ENCODE data around the gene GLS. TPM values are rescaled to one million over a fixed set of nuclear protein-coding genes. Genes with fewer than 3 reads are reported as not detected.

The GLS gene
- total RNA-seq, 1 donor from 2014 or later, result 88.9 TPM

GRCh38 chr2:190943706-190944105 is 63.1 kb downstream of the GLS start:
- Histone ChIP-seq H3K4me1 (peaks cover 32% of the 10 kb centered on the region), H3K9me3 (no peaks in the 10 kb centered on the region), H3K36me3 (no peaks in the 10 kb centered on the region), H3K27ac (no peak overlapping the region), H3K4me3 (no peak overlapping the region), H3K27me3 (no peaks in the 10 kb centered on the region)
- no peak for DNase-seq (ENCODE audit: extremely low spot score in 2 of 2)
- intact Hi-C loops (cut with DNase I), result no loop called here
- TF ChIP-seq POLR2AphosphoS5 (IDR thresholded peaks at IDR 0.05; ENCODE audit: insufficient read depth in 1 of 2, low read depth in 1 of 2) (no peak), POLR2A (IDR thresholded peaks at IDR 0.05) (no peak), CTCF (IDR thresholded peaks at IDR 0.05) (no peak)

GRCh38 chr2:190947141-190947540 is 66.5 kb downstream of the GLS start:
- no peak for TF ChIP-seq POLR2AphosphoS5 (IDR thresholded peaks at IDR 0.05; ENCODE audit: insufficient read depth in 1 of 2, low read depth in 1 of 2)
- TF ChIP-seq CTCF (IDR thresholded peaks at IDR 0.05), result no peak
- TF ChIP-seq POLR2A (IDR thresholded peaks at IDR 0.05), result no peak
- Histone ChIP-seq H3K9me3 (no peaks in the 10 kb centered on the region), H3K4me1 (peaks cover 33% of the 10 kb centered on the region), H3K27ac (no peak overlapping the region), H3K4me3 (no peak overlapping the region), H3K36me3 (no peaks in the 10 kb centered on the region), H3K27me3 (no peaks in the 10 kb centered on the region)
- DNase-seq (ENCODE audit: extremely low spot score in 2 of 2), result no peak
- intact Hi-C loops (cut with DNase I), result no loop called here

- no peak overlapping the region for H3K4me3 ChIP-seq
- H3K4me1 ChIP-seq, result peaks cover 33% of the 10 kb centered on the region
Observed at GRCh38 chr2:190947711-190948251, 67.2 kb downstream of the GLS start.

GRCh38 chr2:190948671-190949070 is 68.0 kb downstream of the GLS start:
- peaks cover 33% of the 10 kb centered on the region for H3K4me1 ChIP-seq
- no peak overlapping the region for H3K27ac ChIP-seq
- no peak for TF ChIP-seq POLR2A (IDR thresholded peaks at IDR 0.05)
- no peak for TF ChIP-seq CTCF (IDR thresholded peaks at IDR 0.05)
- no peak for TF ChIP-seq POLR2AphosphoS5 (IDR thresholded peaks at IDR 0.05; ENCODE audit: insufficient read depth in 1 of 2, low read depth in 1 of 2)
- H3K4me3 ChIP-seq, result no peak overlapping the region
- intact Hi-C loops (cut with DNase I), result no loop called here
- H3K27me3 ChIP-seq, result no peaks in the 10 kb centered on the region
- DNase-seq (ENCODE audit: extremely low spot score in 2 of 2), result no peak
- H3K9me3 ChIP-seq, result no peaks in the 10 kb centered on the region
- H3K36me3 ChIP-seq, result no peaks in the 10 kb centered on the region

More at GRCh38 chr2:190947711-190948251, 67.2 kb downstream of the GLS start:
- Histone ChIP-seq H3K27ac (peak overlapping the region; percentile 38), H3K36me3 (no peaks in the 10 kb centered on the region), H3K9me3 (no peaks in the 10 kb centered on the region), H3K27me3 (no peaks in the 10 kb centered on the region)
- TF ChIP-seq CTCF (IDR thresholded peaks at IDR 0.05), result no peak
- TF ChIP-seq POLR2A (IDR thresholded peaks at IDR 0.05), result no peak
- no peak for TF ChIP-seq POLR2AphosphoS5 (IDR thresholded peaks at IDR 0.05; ENCODE audit: insufficient read depth in 1 of 2, low read depth in 1 of 2)
- intact Hi-C loops (cut with DNase I), result no loop called here
- no peak for DNase-seq (ENCODE audit: extremely low spot score in 2 of 2)

GRCh38 chr2:190950566-190950991 is 70.0 kb downstream of the GLS start:
- Histone ChIP-seq H3K4me1 (peaks cover 33% of the 10 kb centered on the region), H3K4me3 (no peak overlapping the region), H3K27ac (no peak overlapping the region), H3K9me3 (no peaks in the 10 kb centered on the region), H3K27me3 (no peaks in the 10 kb centered on the region), H3K36me3 (no peaks in the 10 kb centered on the region)
- intact Hi-C loops (cut with DNase I), result no loop called here
- no peak for DNase-seq (ENCODE audit: extremely low spot score in 2 of 2)
- no peak for TF ChIP-seq POLR2A (IDR thresholded peaks at IDR 0.05)
- TF ChIP-seq POLR2AphosphoS5 (IDR thresholded peaks at IDR 0.05; ENCODE audit: insufficient read depth in 1 of 2, low read depth in 1 of 2), result no peak
- no peak for TF ChIP-seq CTCF (IDR thresholded peaks at IDR 0.05)

Data from vagina (tissue), 2 donors.